ENCODE measurements around the gene PDE1C. TPM values are rescaled to one million over a fixed set of nuclear protein-coding genes. Genes with fewer than 3 reads are reported as not detected.

The PDE1C gene
- total RNA-seq, 1 donor from 2014 or later, result 12.2 TPM

DNA sequence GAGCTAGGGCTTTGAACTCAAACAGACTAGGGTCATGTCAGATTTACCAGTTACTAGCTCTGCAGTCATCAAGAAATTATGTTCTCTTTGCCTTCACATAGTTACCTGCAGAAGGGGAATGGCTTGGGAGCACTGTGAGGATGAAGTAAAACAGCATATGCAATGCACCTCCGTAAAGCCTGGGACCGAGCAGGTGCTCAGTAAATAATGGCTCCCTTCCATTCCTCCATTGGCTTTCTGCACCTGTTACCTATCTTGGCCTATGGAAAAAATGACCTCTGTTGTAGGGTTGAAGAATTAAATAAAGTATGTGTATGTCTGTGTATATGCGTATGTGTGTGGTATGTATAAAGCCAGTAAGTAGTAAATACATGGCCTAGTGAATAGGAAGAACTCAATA lies 78.8 kb downstream of the PDE1C start:
- no peak for DNase-seq (ENCODE audit: low spot score)

GRCh38 chr7:31986878-31987518 lies 83.2 kb downstream of the PDE1C start:
- DNase-seq (ENCODE audit: low spot score), result no peak

DNA sequence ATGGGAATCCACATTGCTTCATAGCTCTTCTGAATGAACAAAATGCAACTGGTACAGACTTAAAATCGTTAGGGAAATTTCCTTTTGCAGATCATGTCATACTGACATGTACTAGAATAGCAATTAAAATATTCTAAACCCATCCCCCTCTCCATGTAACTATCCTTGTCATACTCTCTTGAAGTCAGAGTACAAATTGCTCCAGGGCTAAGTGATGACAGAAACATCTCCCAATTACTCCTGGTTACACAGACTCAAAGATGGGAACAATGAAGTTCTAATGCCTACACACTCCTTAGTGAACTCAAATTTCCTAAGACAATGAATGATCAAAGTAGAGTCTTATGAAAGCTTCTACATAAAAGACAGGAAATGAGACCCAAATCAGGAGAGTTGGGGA lies 87.2 kb downstream of the PDE1C start:
- DNase-seq (ENCODE audit: low spot score), result no peak

GRCh38 chr7:31981874-31982390 lies 88.3 kb downstream of the PDE1C start:
- no peak for DNase-seq (ENCODE audit: low spot score)

DNA sequence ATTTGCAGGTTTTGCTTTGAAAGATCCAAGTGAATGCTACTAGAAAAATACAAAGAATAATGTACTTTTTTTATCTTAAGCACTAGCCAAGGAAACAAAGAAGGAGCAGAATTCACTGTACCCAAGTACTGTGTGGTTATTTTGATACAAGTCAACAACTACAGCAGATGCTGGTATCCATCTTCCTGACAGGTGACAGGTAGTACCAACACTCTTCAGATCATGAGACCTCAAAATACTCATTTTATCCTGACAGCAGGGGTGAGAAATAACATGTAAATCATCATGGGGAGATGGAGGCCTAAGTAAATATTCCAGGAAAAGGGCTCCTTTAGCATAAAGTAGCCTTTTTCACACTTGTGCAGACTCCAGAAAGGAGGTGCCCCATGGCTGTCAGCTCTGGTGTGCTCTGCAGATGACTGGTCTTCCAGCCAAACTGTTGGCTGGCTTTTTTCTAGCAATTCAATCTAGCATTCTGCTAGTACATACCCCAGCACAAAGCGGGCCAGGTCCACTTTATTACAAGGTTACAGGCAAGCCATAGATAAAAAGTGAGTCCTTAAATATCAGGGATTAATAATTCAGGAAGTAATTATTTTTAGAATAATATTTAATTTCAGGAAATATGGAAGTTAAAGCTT lies 90.4 kb downstream of the PDE1C start:
- DNase-seq (ENCODE audit: low spot score), result no peak

DNA sequence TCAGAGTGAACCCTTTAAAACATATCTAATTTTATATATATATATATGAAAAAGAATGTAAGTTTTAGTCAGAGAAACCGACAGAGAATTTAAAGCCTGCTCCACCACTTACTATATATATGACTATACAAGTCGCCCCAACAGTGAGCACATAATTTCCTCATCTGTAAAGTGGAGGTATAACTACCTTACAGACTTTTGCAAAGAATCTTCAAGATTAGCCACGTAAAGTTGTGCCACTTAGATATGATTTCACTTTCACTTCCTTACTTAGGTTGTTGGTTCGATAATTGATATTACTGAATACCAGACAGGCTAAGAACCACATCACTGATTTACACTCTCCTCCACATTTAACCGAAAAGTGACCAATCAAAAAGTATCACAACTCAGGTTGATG lies 94.7 kb downstream of the PDE1C start:
- no peak for DNase-seq (ENCODE audit: low spot score)

DNA sequence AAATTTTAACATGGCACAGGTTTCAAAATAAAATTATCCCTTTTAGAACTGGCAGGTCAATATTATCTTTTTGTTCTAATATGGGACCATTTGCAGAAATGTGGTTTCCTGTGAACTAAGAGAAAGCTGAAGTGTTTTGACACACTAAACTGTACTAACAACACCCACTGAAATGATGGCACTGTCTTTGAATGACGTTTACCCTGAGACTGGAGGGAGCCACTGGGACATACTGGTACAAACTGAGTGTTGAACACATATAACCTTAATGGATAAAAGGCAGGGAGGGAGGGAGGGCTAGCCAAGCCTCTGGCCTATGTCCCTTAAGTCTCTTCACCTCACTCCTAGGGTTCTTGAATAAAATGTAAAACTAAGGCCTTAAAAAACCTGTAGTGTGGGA lies 95.9 kb downstream of the PDE1C start:
- no peak for DNase-seq (ENCODE audit: low spot score)

DNA sequence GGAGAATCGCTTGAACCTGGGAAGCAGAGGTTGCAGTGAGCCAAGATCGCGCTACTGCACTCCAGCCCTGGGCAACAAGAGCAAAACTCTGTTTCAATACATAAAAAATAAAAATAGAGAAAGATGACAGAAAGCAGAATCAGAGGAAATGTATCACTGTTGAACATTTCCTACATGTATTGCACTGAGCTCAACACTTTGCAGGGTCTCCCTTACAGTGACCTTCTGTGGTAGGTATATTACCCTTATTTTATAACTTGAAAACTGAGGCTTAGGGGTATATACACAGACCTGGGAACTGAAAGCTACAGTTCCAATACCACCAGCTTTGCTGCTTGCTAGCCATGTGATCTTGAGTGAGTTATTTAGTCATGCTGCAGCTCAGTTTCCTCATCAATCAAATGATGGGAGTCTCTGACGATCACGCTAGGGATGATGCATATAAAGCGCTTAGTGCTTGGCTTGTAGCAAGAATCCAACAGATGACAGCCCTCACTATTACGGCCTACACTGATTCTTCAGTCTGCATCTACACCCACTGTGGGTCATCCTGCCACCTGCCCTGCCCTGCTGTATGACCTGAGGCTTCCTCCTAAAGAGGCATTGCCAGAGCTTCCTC lies 99.0 kb downstream of the PDE1C start:
- DNase-seq (ENCODE audit: low spot score), result no peak

DNA sequence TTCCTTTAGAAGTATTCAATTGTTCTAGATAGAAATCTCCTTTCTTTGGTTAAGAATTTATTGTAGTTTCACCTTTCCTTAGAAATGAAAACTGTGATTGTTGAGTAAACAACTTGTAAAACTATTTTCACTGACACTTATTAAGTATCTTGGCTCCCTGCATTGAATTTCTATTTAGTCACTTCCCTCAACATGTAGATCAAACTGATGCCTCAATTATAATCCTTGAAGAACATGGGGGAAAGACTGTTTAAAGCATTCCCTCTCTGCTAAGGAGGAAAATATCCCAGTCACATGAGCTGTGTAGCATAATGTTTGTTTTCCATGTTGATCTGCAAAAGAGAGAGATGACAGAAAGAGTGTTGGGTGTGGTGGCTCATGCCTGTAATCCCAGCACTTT lies 99.7 kb downstream of the PDE1C start:
- no peak for DNase-seq (ENCODE audit: low spot score)

DNA sequence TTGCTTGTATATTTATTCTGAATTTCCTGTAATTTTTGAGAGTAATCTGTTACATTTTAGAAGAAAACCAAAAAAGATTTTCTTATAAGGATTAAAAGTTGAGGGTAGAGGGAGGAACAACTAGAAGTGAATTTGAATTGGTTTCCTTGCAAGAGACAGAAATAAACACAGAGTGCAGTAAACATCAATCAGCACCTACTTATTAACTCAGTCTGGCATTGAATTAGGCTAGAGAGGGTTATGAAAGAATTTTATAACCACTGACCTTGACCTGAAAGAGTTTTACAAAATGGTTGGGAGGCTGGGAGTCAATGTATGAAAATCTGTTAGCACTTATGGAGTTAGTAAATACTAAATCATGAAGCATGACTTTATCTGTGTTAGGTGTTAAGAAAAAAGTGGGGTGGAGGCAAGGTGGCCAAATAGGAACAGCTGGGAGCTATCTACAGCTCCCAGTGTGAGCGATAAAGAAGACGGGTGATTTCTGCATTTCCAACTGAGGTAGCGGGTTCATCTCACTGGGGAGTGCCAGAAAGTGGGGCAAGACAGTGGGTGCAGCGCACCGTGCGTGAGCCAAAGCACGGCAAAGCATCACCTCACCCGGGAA lies 106.5 kb downstream of the PDE1C start:
- DNase-seq (ENCODE audit: low spot score), result no peak

DNA sequence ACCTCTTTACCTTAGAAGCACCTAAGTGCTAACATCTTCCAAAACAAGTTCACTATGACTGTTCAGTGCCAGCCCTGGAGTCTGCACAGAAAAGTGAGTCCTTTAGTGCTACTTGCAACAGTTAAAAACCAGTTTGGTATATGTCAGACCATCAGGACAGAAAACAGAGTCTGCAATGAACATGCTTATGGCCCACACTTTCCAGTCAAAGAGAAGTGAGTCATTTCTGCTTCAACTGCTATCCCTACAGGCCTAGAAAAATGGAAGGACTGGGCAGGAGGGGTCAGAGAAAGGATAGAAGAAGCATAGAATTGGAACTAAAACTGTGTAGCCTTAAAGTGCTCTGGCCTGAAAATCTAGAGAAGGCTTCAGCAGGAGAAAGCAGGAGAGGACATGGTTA lies 108.0 kb downstream of the PDE1C start:
- DNase-seq (ENCODE audit: low spot score), result no peak

DNA sequence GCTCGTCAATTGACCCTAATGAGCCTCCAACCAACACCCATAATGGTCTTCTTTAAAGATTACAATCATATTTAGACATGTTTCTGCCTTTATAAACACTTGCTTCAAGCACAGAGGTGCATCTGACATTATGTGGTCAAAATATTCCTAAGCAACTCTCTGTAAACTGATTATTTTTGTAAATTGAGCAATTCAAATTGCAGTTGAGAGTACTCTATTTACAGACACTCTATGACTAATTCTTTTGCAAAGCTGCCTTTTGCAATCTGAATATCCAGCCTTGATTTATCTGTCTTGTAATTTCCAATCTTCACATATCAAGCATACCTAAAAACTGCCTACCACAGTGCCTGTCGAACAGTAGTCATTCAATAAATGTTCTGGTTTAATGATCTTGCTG lies 112.0 kb downstream of the PDE1C start:
- no peak for DNase-seq (ENCODE audit: low spot score)

DNA sequence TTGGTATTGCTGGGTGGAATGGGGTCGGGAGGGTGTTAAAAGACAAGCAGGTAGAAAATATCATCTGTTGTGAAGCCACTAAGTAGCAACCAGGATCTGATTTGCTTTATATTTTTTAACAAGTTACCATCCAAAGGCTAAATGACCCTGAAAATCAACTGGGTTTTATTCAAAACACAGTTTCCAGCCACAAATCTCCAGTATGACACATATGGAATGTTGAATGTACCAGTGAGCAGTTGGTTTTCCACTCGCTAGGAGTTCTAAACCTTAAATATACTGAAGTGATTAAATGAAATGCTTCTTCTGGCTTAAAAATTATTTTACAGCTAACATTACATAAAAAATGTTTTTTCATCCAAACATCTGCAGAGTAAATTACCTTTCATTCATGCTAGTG lies 112.5 kb downstream of the PDE1C start:
- no peak for DNase-seq (ENCODE audit: low spot score)

DNA sequence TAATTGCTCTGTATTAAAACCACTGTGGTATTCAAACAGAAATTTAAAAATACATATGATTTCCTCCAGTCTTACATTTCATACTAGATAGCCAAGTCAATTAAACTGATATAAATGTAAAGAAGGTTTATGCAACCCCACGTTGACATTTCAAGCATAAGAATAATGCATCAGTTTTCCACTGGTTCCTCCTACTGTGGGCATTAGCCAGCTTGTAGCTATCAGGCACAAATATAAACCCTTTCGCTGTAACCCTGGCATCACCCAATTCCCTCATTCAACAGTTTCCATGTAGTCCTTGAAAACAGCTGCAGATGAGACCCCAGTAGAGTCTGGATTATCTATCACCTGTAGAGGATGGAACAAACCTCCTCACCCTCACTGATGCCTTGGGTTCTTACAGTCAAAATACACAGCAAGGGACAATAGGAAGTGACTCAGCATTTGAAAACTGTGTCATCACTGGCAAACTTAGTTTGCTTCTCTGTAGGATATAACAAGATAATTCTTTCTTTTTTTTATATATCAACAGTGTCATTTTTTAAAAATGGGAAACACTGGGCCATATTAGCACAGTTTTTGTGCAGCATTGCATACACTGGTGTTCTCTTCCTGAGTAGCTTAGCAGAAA lies 113.0 kb downstream of the PDE1C start:
- DNase-seq (ENCODE audit: low spot score), result no peak

DNA sequence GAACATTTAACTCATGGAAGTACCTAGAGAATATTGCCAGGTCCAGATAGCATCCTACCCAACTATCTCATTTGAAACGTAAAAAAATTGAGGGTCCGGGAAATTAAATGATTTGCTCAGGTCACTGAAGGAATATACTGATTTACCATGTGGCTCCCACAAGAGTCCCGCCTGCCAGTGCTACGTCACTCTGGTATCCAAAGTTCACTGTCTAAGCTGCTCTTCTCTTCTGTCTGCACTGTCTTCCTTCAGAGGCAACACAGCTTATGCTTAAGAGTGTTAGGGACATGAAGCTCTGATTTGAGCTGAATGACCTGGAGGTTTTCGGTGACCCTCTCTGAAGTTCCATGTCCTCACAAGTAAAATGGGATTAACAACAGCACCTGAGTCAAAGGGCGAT lies 114.6 kb downstream of the PDE1C start:
- no peak for DNase-seq (ENCODE audit: low spot score)

GRCh38 chr7:31955021-31955420 lies 115.2 kb downstream of the PDE1C start:
- no peak for DNase-seq (ENCODE audit: low spot score)

DNA sequence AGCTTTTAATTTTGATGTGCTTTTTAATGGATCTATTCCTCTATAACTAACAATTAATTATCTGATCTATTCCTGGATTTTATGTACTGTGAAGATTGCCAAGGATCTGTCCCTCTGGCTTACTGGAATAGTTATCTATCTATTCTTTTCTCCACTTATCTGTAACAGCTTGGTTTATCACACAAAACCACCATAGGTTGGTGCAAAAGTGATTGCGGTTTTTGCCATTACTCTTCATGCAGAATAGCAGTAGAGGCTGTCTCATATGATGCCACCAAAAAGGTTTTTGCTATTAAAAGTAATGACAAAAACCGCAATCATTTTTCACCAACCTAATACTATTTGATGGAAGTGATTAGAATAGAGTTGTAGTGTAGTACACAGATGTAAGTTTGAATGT lies 115.7 kb downstream of the PDE1C start:
- DNase-seq (ENCODE audit: low spot score), result no peak

GRCh38 chr7:31953432-31953831 lies 116.8 kb downstream of the PDE1C start:
- no peak for DNase-seq (ENCODE audit: low spot score)

- DNase-seq (ENCODE audit: low spot score), result no peak
These were observed 120.0 kb downstream of the PDE1C start for GRCh38 chr7:31950091-31950755.

DNA sequence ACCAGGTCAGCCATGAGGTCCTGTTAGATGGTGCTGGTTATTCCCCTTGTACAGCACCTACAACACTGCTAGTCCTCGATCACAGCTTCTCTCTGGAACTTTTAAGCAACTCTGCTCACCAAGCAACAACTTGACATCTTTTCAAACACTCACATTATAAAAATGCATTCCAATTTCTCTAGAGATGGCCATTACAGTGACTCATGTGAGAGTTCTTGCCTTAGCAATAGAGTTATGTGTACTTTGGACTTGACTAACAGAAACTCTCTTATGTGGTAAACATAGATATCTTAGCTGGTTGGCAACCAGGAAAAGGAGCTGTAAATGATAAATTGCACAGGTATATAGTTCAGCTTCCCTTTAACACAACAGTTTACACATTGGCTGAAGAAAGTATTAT lies 122.2 kb downstream of the PDE1C start:
- no peak for DNase-seq (ENCODE audit: low spot score)

DNA sequence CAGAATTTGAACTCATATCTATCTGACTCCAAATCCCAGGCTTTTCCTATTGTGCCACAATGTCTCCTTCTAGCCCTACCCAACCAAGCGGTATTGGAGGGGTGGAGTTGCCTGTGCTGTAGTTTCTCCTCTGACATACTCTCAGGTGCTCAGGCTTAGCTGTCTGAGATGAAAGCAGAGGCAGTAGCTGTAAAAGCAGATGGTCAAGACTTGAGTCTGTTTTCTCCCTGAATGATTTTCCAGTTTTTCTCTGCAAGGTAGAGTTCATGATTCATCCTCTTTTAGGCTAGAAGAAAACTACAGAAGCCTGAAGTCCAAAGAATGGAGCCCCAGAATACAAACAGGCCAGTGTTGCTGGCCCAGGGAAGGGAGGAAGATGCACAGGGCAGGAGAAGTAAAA lies 130.0 kb downstream of the PDE1C start:
- no peak for DNase-seq (ENCODE audit: low spot score)

DNA sequence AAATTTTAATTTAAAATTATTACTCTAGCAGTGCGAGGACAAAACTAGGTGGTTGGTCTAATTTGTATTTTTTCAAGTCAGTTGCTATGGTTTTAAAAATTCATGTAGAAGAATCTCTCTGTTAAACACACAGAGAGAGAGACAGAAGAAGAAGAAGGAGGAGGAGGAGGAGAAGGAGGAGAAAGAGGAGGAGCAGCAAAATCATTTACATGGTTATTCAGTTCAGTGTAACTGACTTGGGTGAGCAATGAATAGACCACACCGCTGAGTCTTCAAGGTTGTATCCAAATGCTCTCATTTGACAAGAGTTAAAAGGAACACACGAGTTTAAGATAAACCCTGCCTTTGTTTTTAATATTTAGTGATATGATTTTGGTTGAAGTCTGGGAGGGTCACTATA lies 131.1 kb downstream of the PDE1C start:
- no peak for DNase-seq (ENCODE audit: low spot score)
